Loucy (cell line): ENCODE data around the gene XRCC1.
"Not testable (repeated sequence)": the region's sequence is repeated elsewhere in the genome, so short reads cannot be mapped to it uniquely, and the experiment has no call there.

ENCODE experiments used
- H2AFZ ChIP-seq: fragments of 200-600 bp; sonication (generic); 2 replicates; pipeline ENCODE4 v1.6.0; 2016; ENCODE audit warnings: antibody characterized with exemption, mild to moderate bottlenecking, low read length, moderate library complexity
- H3F3A ChIP-seq: fragments of 200-600 bp; 2 replicates; pipeline ENCODE4 v1.6.0; 2016; ENCODE audit warnings: antibody characterized with exemption, low read depth, mild to moderate bottlenecking
- H3K27me3 ChIP-seq: fragments of 200-600 bp; sonication (generic); 2 replicates; pipeline ENCODE4 v1.6.1; 2014; ENCODE audit warnings: low read length, mild to moderate bottlenecking; ENCODE audit not compliant: insufficient read depth, poor library complexity, severe bottlenecking
- H3K36me3 ChIP-seq: fragments of 200-600 bp; sonication (generic); 2 replicates; pipeline ENCODE4 v1.6.1; 2016; ENCODE audit warnings: low read length; ENCODE audit not compliant: insufficient read depth
- H3K4me1 ChIP-seq: fragments of 200-600 bp; sonication (generic); 2 replicates; pipeline ENCODE4 v1.5.1; 2014; ENCODE audit warnings: low read length, mild to moderate bottlenecking; ENCODE audit not compliant: insufficient read depth, poor library complexity, severe bottlenecking
- H3K4me2 ChIP-seq: fragments of 200-600 bp; sonication (generic); 2 replicates; pipeline ENCODE4 v1.6.0; 2014; ENCODE audit warnings: antibody characterized with exemption, low read length, low read depth, mild to moderate bottlenecking; ENCODE audit not compliant: poor library complexity, severe bottlenecking
- H3K4me3 ChIP-seq: fragments of 200-600 bp; sonication (generic); 2 replicates; pipeline ENCODE4 v1.5.1; 2014; ENCODE audit warnings: low read length, mild to moderate bottlenecking, mixed read lengths; ENCODE audit not compliant: poor library complexity, severe bottlenecking
- H3K79me2 ChIP-seq: fragments of 200-600 bp; sonication (generic); 2 replicates; pipeline ENCODE4 v1.6.1; 2014; ENCODE audit warnings: low read length; ENCODE audit not compliant: insufficient read depth
- H3K9ac ChIP-seq: fragments of 200-600 bp; sonication (generic); 2 replicates; pipeline ENCODE4 v1.6.0; 2014; ENCODE audit warnings: mild to moderate bottlenecking, low read depth, low read length, moderate library complexity; ENCODE audit not compliant: poor library complexity, severe bottlenecking
- H3K9me2 ChIP-seq: fragments of 200-600 bp; sonication (generic); replicated peaks from 2 replicates; pipeline ENCODE4 v1.6.1; 2016; ENCODE audit warnings: low read depth, low read length, mixed read lengths
- H3K9me3 ChIP-seq: fragments of 200-600 bp; sonication (generic); 2 replicates; pipeline ENCODE4 v1.6.1; 2014; ENCODE audit warnings: mild to moderate bottlenecking, antibody characterized with exemption, low read length, low read depth; ENCODE audit not compliant: insufficient read depth
- H4K20me1 ChIP-seq: fragments of 200-600 bp; sonication (generic); 2 replicates; pipeline ENCODE4 v1.6.0; 2014; ENCODE audit warnings: antibody characterized with exemption, low read length, mild to moderate bottlenecking; ENCODE audit not compliant: insufficient read depth, poor library complexity, severe bottlenecking
- CTCF ChIP-seq: fragments of 200-600 bp; sonication (generic); conservative IDR thresholded peaks from 2 replicates; pipeline ENCODE4 v1.5.1; 2014; ENCODE audit warnings: mild to moderate bottlenecking, antibody characterized with exemption, low read length
- EZH2phosphoT487 ChIP-seq: fragments of 200-600 bp; IDR thresholded peaks from 2 replicates; pipeline ENCODE4 v1.6.1; 2018; ENCODE audit warnings: antibody characterized with exemption, mild to moderate bottlenecking, moderate library complexity, borderline replicate concordance

The XRCC1 gene

GRCh38 chr19:43522929-43523328 lies 52.4 kb downstream of the XRCC1 start:
- Histone ChIP-seq H3K4me1 (peaks cover 6% of the 10 kb centered on the region), H3K27me3 (no peaks in the 10 kb centered on the region), H3K4me2 (no peak overlapping the region), H2AFZ (no peak overlapping the region), H4K20me1 (peaks cover 23% of the 10 kb centered on the region), H3F3A (no peaks in the 10 kb centered on the region), H3K4me3 (no peak overlapping the region), H3K9me2 (no peaks in the 10 kb centered on the region), H3K36me3 (no peaks in the 10 kb centered on the region), H3K9ac (no peak overlapping the region), H3K79me2 (peaks cover 37% of the 10 kb centered on the region), H3K9me3 (no peaks in the 10 kb centered on the region)
- TF ChIP-seq CTCF (no peak), EZH2phosphoT487 (no peak)

GRCh38 chr19:43519436-43520088 lies 55.8 kb downstream of the XRCC1 start:
- H3K79me2 ChIP-seq = peaks cover 18% of the 10 kb centered on the region
- H3K4me3 ChIP-seq = no peak overlapping the region

DNA sequence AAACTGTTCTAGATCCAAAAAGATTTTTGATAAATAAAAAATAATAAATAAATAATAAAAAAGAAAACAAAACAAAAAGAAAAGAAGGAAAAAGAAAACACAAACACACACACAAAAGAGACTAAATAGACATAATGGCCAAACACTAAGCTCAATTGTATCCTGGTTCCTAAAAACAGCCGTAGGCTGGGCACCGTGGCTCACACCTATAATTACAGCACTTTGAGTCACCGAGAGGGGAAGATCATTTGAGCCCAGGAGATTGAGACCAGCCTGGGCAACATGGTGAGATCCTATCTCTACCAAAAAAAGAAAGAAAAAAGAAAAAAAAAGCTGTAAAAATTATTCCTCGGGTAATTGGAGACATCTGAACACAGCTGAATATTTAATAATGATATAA lies 57.3 kb downstream of the XRCC1 start:
- H3F3A ChIP-seq = no peaks in the 10 kb centered on the region
- H3K9me2 ChIP-seq = no peaks in the 10 kb centered on the region
- TF ChIP-seq EZH2phosphoT487 = no peak
- no peak for TF ChIP-seq CTCF
- no peak overlapping the region for H3K4me3 ChIP-seq
- H3K27me3 ChIP-seq = no peaks in the 10 kb centered on the region
- H3K79me2 ChIP-seq = peaks cover 6% of the 10 kb centered on the region; the same call in 1 of the 2 replicates
- H3K36me3 ChIP-seq = no peaks in the 10 kb centered on the region
- no peaks in the 10 kb centered on the region for H3K9me3 ChIP-seq
- H3K4me2 ChIP-seq = no peak overlapping the region
- peaks cover 9% of the 10 kb centered on the region for H4K20me1 ChIP-seq
- no peak overlapping the region for H2AFZ ChIP-seq
- H3K4me1 ChIP-seq = no peaks in the 10 kb centered on the region
- H3K9ac ChIP-seq = no peak overlapping the region

More at GRCh38 chr19:43519436-43520088, 55.8 kb downstream of the XRCC1 start:
- H4K20me1 ChIP-seq = peaks cover 14% of the 10 kb centered on the region
- no peak overlapping the region for H3K9ac ChIP-seq
- no peaks in the 10 kb centered on the region for H3K9me2 ChIP-seq
- TF ChIP-seq CTCF (peak; percentile 91), EZH2phosphoT487 (no peak)
- no peaks in the 10 kb centered on the region for H3K36me3 ChIP-seq
- no peak overlapping the region for H2AFZ ChIP-seq
- H3K9me3 ChIP-seq = no peaks in the 10 kb centered on the region
- no peaks in the 10 kb centered on the region for H3K27me3 ChIP-seq
- no peaks in the 10 kb centered on the region for H3F3A ChIP-seq
- H3K4me2 ChIP-seq = no peak overlapping the region
- peaks cover under 1% of the 10 kb centered on the region for H3K4me1 ChIP-seq

- not testable (repeated sequence) for H3K9me2 ChIP-seq, H4K20me1 ChIP-seq, H3K4me2 ChIP-seq, H3K9ac ChIP-seq, H3K9me3 ChIP-seq, H3K4me3 ChIP-seq, H3K79me2 ChIP-seq, H3F3A ChIP-seq, H3K27me3 ChIP-seq, H2AFZ ChIP-seq, H3K4me1 ChIP-seq
- H3K36me3 ChIP-seq = peaks cover 20% of the 10 kb centered on the region; the same call in 1 of the 2 replicates
Measured at GRCh38 chr19:43512399-43512798, 62.9 kb downstream of the XRCC1 start.
